Measurements from ENCODE around the gene MGAT5. TPM values are rescaled to one million over a fixed set of nuclear protein-coding genes. Genes with fewer than 3 reads are reported as not detected.

MGAT5 gene
- total and polyA plus RNA-seq, 5 donors = 29.0 to 156 (median 126) TPM

GRCh38 chr2:134384131-134384530 is 130.3 kb downstream of the MGAT5 start:
- intact Hi-C loops (cut with DNase I) = no loop called here
- DNase-seq (no peak), ATAC-seq (no peak)
- 94% methylated on average over 4 of the region's 4 CpGs for WGBS
- Histone ChIP-seq H3K4me1 (ENCODE audit: control insufficient read depth, insufficient read depth, low read length) (peaks cover 3% of the 10 kb centered on the region), H3K9me3 (ENCODE audit: control insufficient read depth, low read length) (no peaks in the 10 kb centered on the region), H3K27me3 (ENCODE audit: control insufficient read depth, insufficient read depth) (no peaks in the 10 kb centered on the region), H3K27ac (ENCODE audit: low read length) (no peak overlapping the region), H3K4me3 (ENCODE audit: low read length) (no peak overlapping the region)

DNA sequence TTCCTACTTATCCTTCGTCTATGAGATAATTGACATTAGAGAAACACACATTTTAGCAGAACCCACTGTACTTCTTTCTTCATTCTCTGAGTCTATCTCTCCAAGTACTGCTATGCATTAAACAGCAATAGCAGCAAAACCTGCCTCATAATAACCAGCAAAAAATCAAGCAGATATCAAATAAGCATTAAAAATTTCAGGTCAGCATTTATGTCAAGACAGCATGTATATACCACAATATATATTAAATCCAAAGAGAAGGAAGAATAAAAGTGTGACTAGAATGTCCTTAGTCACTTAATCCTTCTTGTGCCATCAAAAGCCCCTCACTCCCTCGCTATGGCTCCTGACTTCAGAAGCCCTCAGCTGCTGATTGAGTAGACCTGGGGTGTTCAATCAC is 131.3 kb downstream of the MGAT5 start:
- no peak for DNase-seq
- Histone ChIP-seq H3K27ac (ENCODE audit: low read length) (no peak overlapping the region), H3K9me3 (ENCODE audit: control insufficient read depth, low read length) (no peaks in the 10 kb centered on the region), H3K4me1 (ENCODE audit: control insufficient read depth, insufficient read depth, low read length) (no peaks in the 10 kb centered on the region), H3K27me3 (ENCODE audit: control insufficient read depth, insufficient read depth) (no peaks in the 10 kb centered on the region), H3K4me3 (ENCODE audit: low read length) (no peak overlapping the region)
- intact Hi-C loops (cut with DNase I) = no loop called here
- ATAC-seq = no peak
- 69% methylated on average over 2 of the region's 2 CpGs for WGBS

DNA sequence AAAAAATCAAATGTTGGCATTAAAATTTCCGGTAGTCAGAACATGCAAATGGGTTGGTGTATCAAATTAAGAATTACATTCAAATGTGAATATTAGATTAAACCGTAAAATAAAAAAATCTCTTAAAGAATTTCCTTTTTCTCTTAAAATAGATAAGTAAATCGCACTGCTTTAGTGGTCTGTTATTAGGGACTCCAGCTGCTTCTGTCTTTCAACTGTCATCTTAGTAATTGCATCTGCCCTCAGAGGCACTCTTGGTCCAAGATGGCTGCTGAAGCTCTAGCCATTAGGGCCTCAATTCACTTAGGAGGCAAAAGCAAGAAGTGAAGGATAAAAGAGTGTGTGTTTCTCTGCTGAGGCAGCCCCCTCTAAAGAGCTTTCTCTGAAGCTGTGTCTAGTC is 132.4 kb downstream of the MGAT5 start:
- ATAC-seq (no peak), DNase-seq (no peak)
- H3K27me3 ChIP-seq (ENCODE audit: control insufficient read depth, insufficient read depth) = no peaks in the 10 kb centered on the region
- no peak overlapping the region for H3K4me3 ChIP-seq (ENCODE audit: low read length)
- H3K4me1 ChIP-seq (ENCODE audit: control insufficient read depth, insufficient read depth, low read length) = no peaks in the 10 kb centered on the region
- intact Hi-C loops (cut with DNase I) = no loop called here
- WGBS = 97% methylated on average over 3 of the region's 3 CpGs
- no peak overlapping the region for H3K27ac ChIP-seq (ENCODE audit: low read length)
- H3K9me3 ChIP-seq (ENCODE audit: control insufficient read depth, low read length) = no peaks in the 10 kb centered on the region

GRCh38 chr2:134389381-134389780 is 135.5 kb downstream of the MGAT5 start:
- intact Hi-C loops (cut with DNase I) = no loop called here
- no peaks in the 10 kb centered on the region for H3K9me3 ChIP-seq (ENCODE audit: control insufficient read depth, low read length)
- no peak overlapping the region for H3K4me3 ChIP-seq (ENCODE audit: low read length)
- WGBS = 95% methylated on average over 1 of the region's 1 CpG
- H3K4me1 ChIP-seq (ENCODE audit: control insufficient read depth, insufficient read depth, low read length) = peaks cover 5% of the 10 kb centered on the region
- ATAC-seq (no peak), DNase-seq (no peak)
- H3K27ac ChIP-seq (ENCODE audit: low read length) = no peak overlapping the region
- no peaks in the 10 kb centered on the region for H3K27me3 ChIP-seq (ENCODE audit: control insufficient read depth, insufficient read depth)

DNA sequence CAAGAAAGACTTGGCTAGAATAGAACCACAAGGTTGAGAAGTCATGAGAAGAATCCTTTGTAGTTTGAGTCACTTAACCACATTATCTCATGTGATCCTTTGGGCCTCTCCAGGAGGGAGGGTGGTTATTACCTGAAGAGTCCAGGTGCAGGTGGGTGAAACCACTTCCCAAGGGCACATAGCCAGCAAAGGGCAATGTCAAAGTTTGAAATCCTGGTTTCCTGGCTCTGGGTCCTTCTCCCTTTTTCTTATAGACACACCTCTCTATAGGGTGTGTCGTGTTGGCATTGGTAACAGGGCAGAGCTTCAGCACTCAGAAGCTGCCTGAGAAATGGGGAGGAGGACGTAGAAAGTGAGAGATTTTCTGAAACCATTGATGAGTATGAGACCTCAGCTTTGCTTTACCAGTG is 137.9 kb downstream of the MGAT5 start:
- intact Hi-C loops (cut with DNase I) = no loop called here
- WGBS = 77% methylated on average over 2 of the region's 2 CpGs

DNA sequence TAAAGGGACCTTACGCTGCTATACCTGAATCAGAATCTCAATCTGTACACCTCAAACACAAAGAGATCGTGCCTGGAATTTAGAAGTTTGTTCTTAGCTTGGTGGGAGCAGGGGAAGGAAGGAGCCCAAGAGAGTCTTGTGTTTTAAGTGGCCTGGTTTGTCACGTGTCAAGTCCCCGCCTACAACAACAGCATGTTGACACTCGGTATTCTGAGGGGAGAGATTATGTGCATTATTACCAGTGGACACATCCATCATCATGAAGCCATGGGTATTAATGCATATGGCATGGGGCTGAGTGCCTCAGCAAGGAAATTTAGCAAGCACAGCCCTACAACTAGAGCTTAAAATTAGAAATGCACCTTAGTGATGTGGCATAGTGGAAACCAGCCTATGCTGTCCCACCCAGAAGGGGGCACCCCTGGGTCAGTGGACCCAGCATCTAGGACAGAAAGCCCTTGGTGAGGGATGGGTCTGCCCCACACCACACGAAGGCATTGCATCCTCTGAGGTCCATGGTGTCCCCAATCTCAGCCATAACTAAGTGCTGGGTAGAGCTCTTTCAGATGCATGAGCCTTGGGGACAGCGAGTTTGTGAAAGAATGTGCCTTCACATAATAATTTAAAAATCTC is 138.7 kb downstream of the MGAT5 start:
- no peak overlapping the region for H3K4me3 ChIP-seq (ENCODE audit: low read length)
- no peaks in the 10 kb centered on the region for H3K27me3 ChIP-seq (ENCODE audit: control insufficient read depth, insufficient read depth)
- H3K27ac ChIP-seq (ENCODE audit: low read length) = peak overlapping the region; percentile 36
- ATAC-seq (peak; percentile 13 to 41), DNase-seq (no peak)
- no peaks in the 10 kb centered on the region for H3K9me3 ChIP-seq (ENCODE audit: control insufficient read depth, low read length)
- intact Hi-C loops (cut with DNase I) = no loop called here
- WGBS = 68% methylated on average over 7 of the region's 7 CpGs
- peaks cover 5% of the 10 kb centered on the region for H3K4me1 ChIP-seq (ENCODE audit: control insufficient read depth, insufficient read depth, low read length)

More for the DNA sequence above, 137.9 kb downstream of the MGAT5 start:
- peaks cover 5% of the 10 kb centered on the region for H3K4me1 ChIP-seq (ENCODE audit: control insufficient read depth, insufficient read depth, low read length)
- DNase-seq (no peak), ATAC-seq (no peak)
- no peak overlapping the region for H3K27ac ChIP-seq (ENCODE audit: low read length)
- H3K27me3 ChIP-seq (ENCODE audit: control insufficient read depth, insufficient read depth) = no peaks in the 10 kb centered on the region
- H3K9me3 ChIP-seq (ENCODE audit: control insufficient read depth, low read length) = no peaks in the 10 kb centered on the region
- H3K4me3 ChIP-seq (ENCODE audit: low read length) = no peak overlapping the region

GRCh38 chr2:134393075-134393461 is 139.2 kb downstream of the MGAT5 start:
- H3K27ac ChIP-seq (ENCODE audit: low read length) = no peak overlapping the region
- no peaks in the 10 kb centered on the region for H3K27me3 ChIP-seq (ENCODE audit: control insufficient read depth, insufficient read depth)
- intact Hi-C loops (cut with DNase I) = no loop called here
- no peaks in the 10 kb centered on the region for H3K9me3 ChIP-seq (ENCODE audit: control insufficient read depth, low read length)
- peaks cover 5% of the 10 kb centered on the region for H3K4me1 ChIP-seq (ENCODE audit: control insufficient read depth, insufficient read depth, low read length)
- H3K4me3 ChIP-seq (ENCODE audit: low read length) = no peak overlapping the region
- DNase-seq (no peak), ATAC-seq (peak; percentile 73 to 77)
- 67% methylated on average over 3 of the region's 3 CpGs for WGBS

DNA sequence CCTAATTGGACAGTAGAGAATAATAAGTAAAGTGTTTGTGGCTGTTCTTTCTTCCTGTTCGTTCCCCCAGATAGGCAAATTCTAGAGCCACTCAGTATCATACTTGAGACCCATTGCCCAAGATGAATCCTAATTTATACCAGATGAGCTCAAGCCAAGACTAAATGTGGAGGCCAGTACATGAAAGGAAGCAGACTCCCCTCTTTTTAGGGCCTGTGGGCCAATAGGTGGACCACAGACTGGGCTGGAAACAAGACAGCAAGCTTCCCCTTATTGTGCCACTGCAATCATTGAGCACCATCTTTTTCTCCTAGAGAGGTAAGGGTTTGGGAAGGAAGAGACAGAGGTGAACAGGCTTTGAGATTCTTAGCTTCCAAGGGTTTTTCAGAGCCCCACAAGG is 141.9 kb downstream of the MGAT5 start:
- no peak overlapping the region for H3K4me3 ChIP-seq (ENCODE audit: low read length)
- intact Hi-C loops (cut with DNase I) = no loop called here
- no peaks in the 10 kb centered on the region for H3K9me3 ChIP-seq (ENCODE audit: control insufficient read depth, low read length)
- 71% methylated on average over 1 of the region's 1 CpG for WGBS
- H3K27me3 ChIP-seq (ENCODE audit: control insufficient read depth, insufficient read depth) = no peaks in the 10 kb centered on the region
- DNase-seq = no peak
- H3K4me1 ChIP-seq (ENCODE audit: control insufficient read depth, insufficient read depth, low read length) = peaks cover 8% of the 10 kb centered on the region
- no peak overlapping the region for H3K27ac ChIP-seq (ENCODE audit: low read length)
- no peak for ATAC-seq

DNA sequence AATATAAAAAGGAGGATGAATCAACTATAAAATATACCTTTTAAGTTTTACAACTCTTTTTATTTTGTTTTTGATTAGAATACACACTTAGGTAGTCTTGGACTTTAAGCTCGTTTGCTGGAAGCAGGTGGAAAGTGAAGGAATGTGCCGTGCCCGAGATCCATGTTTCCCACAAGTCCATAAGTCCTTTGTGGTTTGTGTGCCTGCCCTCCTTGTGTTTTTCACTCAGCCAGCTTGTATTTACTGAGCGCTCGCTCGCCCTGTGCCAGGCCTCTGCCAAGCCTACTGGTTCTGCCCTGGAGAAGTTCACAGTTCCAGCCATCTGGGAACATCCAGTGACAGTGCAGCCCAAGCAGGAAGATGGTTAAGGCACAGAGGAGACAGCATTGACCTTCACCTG is 142.6 kb downstream of the MGAT5 start:
- intact Hi-C loops (cut with DNase I) = no loop called here
- no peaks in the 10 kb centered on the region for H3K27me3 ChIP-seq (ENCODE audit: control insufficient read depth, insufficient read depth)
- no peak overlapping the region for H3K4me3 ChIP-seq (ENCODE audit: low read length)
- WGBS = 81% methylated on average over 6 of the region's 6 CpGs
- H3K27ac ChIP-seq (ENCODE audit: low read length) = peak overlapping the region; percentile 78
- H3K4me1 ChIP-seq (ENCODE audit: control insufficient read depth, insufficient read depth, low read length) = peaks cover 15% of the 10 kb centered on the region
- ATAC-seq (peak in 1 of 2 donors; percentile 20), DNase-seq (peak in 1 of 3 donors; percentile 45)
- no peaks in the 10 kb centered on the region for H3K9me3 ChIP-seq (ENCODE audit: control insufficient read depth, low read length)

DNA sequence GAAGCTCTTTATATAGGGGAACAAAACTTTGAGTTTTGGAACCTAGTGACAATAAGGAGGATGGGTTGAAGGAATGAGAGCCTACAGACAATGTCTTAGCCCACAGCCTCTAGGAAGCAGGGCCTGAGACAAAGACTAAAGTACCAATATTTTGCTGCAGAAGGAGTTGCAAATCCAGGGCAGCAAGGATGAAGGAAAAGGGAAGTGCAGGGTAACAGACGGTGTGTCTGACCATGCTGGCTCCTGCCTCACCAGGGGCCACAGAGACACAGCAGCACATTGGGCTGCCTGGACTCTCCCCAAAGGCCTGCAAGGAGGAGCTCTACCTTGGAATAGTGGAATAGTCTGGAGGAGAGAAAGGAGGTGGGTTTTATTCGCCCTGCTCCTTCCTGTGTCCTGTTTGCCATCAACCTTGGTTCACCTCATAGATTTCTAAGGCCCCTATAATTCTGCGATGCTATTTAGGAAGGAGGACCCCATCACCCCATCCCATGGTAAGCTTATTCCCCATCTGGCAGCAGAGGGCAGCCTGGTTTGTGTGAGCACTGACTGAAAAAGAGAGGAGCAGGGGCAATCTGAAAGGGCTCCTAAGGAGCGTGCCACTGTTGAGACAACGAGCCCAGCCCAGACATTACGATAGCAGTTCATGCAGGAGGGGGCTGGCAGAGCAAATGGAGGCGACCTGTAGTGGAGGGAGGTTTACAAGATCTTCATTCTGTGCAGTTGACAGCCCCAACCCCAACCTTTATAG is 143.4 kb downstream of the MGAT5 start:
- H3K27me3 ChIP-seq (ENCODE audit: control insufficient read depth, insufficient read depth) = no peaks in the 10 kb centered on the region
- DNase-seq (no peak), ATAC-seq (no peak)
- H3K4me3 ChIP-seq (ENCODE audit: low read length) = no peak overlapping the region
- peaks cover 14% of the 10 kb centered on the region for H3K4me1 ChIP-seq (ENCODE audit: control insufficient read depth, insufficient read depth, low read length)
- peak overlapping the region; percentile 78 for H3K27ac ChIP-seq (ENCODE audit: low read length)
- no peaks in the 10 kb centered on the region for H3K9me3 ChIP-seq (ENCODE audit: control insufficient read depth, low read length)
- 94% methylated on average over 7 of the region's 7 CpGs for WGBS
- intact Hi-C loops (cut with DNase I) = no loop called here

DNA sequence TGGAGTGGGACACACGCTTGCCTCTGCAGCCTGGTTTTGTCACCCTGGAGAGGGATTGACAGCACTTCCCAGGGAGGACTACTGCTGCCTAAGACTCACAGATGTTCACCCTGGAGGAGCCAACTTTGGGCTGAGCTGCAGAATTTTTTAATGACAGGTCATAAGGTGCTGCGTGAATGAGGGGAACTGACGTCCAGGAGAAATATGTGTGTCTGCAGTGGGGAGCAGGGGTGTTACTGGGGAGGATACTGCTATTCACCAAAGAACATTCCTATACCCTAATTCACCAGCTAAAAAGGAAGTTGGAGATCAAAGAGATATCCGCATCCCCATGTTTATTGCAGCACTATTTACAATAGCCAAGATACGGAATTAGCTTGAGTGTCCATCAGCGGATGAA is 144.4 kb downstream of the MGAT5 start:
- no peak for ATAC-seq
- intact Hi-C loops (cut with DNase I) = no loop called here
- Histone ChIP-seq H3K9me3 (ENCODE audit: control insufficient read depth, low read length) (no peaks in the 10 kb centered on the region), H3K27me3 (ENCODE audit: control insufficient read depth, insufficient read depth) (no peaks in the 10 kb centered on the region), H3K27ac (ENCODE audit: low read length) (no peak overlapping the region), H3K4me3 (ENCODE audit: low read length) (no peak overlapping the region), H3K4me1 (ENCODE audit: control insufficient read depth, insufficient read depth, low read length) (peaks cover 12% of the 10 kb centered on the region)
- DNase-seq = no peak
- WGBS = 91% methylated on average over 6 of the region's 6 CpGs
